ENCODE data around the gene TDP2. TPM values are rescaled to one million over a fixed set of nuclear protein-coding genes. Genes with fewer than 3 reads are reported as not detected.

TDP2 gene
- total and polyA plus RNA-seq, 9 of the 15 experiments (the other 6 are each of a cell fraction or from before 2014, with no cell fraction given) = 27.7 to 60.1 (median 31.8) TPM

- TF ChIP-seq KDM2B (CRISPR knock-in tag; IDR thresholded peaks at IDR 0.05) (no peak), GTF3C2 (IDR thresholded peaks at IDR 0.05; ENCODE audit: borderline replicate concordance, extremely low read depth, insufficient read length) (no peak), MTA3 (IDR thresholded peaks at IDR 0.05; ENCODE audit: borderline replicate concordance) (0 out of 2 replicates have a peak, but pooled peaks have one; percentile 54), TBL1XR1 (IDR thresholded peaks at IDR 0.05; ENCODE audit: low read length in 2 of 2) (no peak), SNAPC5 (CRISPR knock-in tag; IDR thresholded peaks at IDR 0.05) (no peak), SMAD2 (IDR thresholded peaks at IDR 0.05; ENCODE audit: low read depth, low read length) (no peak), ZKSCAN3 (CRISPR knock-in tag; IDR thresholded peaks at IDR 0.05) (no peak), ZNF830 (CRISPR knock-in tag; IDR thresholded peaks at IDR 0.05) (no peak), SIN3B (IDR thresholded peaks at IDR 0.05; ENCODE audit: low read depth) (no peak), SMARCA4 (IDR thresholded peaks at IDR 0.05) (peak; percentile 58; the same call in 1 of the 2 replicates), MBD2 (IDR thresholded peaks at IDR 0.05; ENCODE audit: borderline replicate concordance, low read depth) (no peak), IRF2 (CRISPR knock-in tag; IDR thresholded peaks at IDR 0.05) (no peak), ZBTB17 (CRISPR knock-in tag; IDR thresholded peaks at IDR 0.05) (no peak), ZNF79 (CRISPR knock-in tag; IDR thresholded peaks at IDR 0.05; ENCODE audit: low read depth) (no peak), FUS (optimal IDR thresholded peaks at IDR 0.05; ENCODE audit: low read depth, low read length) (no peak), ZFP91 (CRISPR knock-in tag; IDR thresholded peaks at IDR 0.05) (no peak), HMBOX1 (IDR thresholded peaks at IDR 0.05) (no peak), RBM22 (IDR thresholded peaks at IDR 0.05; ENCODE audit: low read depth, low read length, poor library complexity, severe bottlenecking) (no peak), HDAC2 (IDR thresholded peaks at IDR 0.05) (no peak), PKNOX1 (IDR thresholded peaks at IDR 0.05) (peak; percentile 82), MLX (CRISPR knock-in tag; conservative IDR thresholded peaks at IDR 0.05) (no peak)
These were observed 7.8 kb downstream of the TDP2 start (continued) for GRCh38 chr6:24658573-24659560.
